HG03139 (cell line): Measurements from ENCODE around the gene PIP4K2B.
A peak's percentile ranks its signal among the peaks of the same experiment; 100 is the strongest.
"Not testable (repeated sequence)": the region's sequence is repeated elsewhere in the genome, so short reads cannot be mapped to it uniquely, and the experiment has no call there.

Experiments
- ATAC-seq: cut with Tn5 transposase; IDR thresholded peaks from one replicate; pipeline ENCODE4 v1.9.1; 2021; ENCODE audit not compliant: unreplicated experiment

PIP4K2B gene

GRCh38 chr17:38730526-38731379, 68.6 kb downstream of the PIP4K2B start:
- no peak for ATAC-seq

- peak; percentile 79 for ATAC-seq
Observed at GRCh38 chr17:38729886-38730525, 69.3 kb downstream of the PIP4K2B start, which contains the start of gene CISD3. CISD3 (plus strand) TSS chr17:38730341; CDS start chr17:38730359, 18 bp downstream.

GRCh38 chr17:38729368-38729885, 69.9 kb downstream of the PIP4K2B start:
- ATAC-seq, result no peak

GRCh38 chr17:38728290-38728831, 71.0 kb downstream of the PIP4K2B start:
- no peak for ATAC-seq

- ATAC-seq, result no peak
Observed at GRCh38 chr17:38727736-38728135, 71.6 kb downstream of the PIP4K2B start.

- not testable (repeated sequence) for ATAC-seq
Observed at GRCh38 chr17:38726145-38726544, 73.2 kb downstream of the PIP4K2B start.

GRCh38 chr17:38725066-38725465, 74.3 kb downstream of the PIP4K2B start:
- ATAC-seq, result no peak

- no peak for ATAC-seq
Observed at GRCh38 chr17:38724337-38724988, 74.9 kb downstream of the PIP4K2B start.

- ATAC-seq, result no peak
Observed at GRCh38 chr17:38721802-38722201, 77.6 kb downstream of the PIP4K2B start.

GRCh38 chr17:38720941-38721340, 78.4 kb downstream of the PIP4K2B start:
- no peak for ATAC-seq

GRCh38 chr17:38719943-38720641, 79.3 kb downstream of the PIP4K2B start:
- no peak for ATAC-seq

- no peak for ATAC-seq
Observed at GRCh38 chr17:38719289-38719942, 79.9 kb downstream of the PIP4K2B start.

- ATAC-seq, result no peak
Observed at GRCh38 chr17:38717139-38717745, 82.1 kb downstream of the PIP4K2B start.

- ATAC-seq, result no peak
Observed at GRCh38 chr17:38716368-38717005, 82.9 kb downstream of the PIP4K2B start.
